Measurements from ENCODE around the gene SHC4. TPM values are rescaled to one million over a fixed set of nuclear protein-coding genes. Genes with fewer than 3 reads are reported as not detected.

SHC4 gene
- total and polyA plus RNA-seq, 2 of the 13 experiments (the other 11 are each of a cell fraction or from before 2014, with no cell fraction given), result 0.04 TPM; not detected in 1

DNA sequence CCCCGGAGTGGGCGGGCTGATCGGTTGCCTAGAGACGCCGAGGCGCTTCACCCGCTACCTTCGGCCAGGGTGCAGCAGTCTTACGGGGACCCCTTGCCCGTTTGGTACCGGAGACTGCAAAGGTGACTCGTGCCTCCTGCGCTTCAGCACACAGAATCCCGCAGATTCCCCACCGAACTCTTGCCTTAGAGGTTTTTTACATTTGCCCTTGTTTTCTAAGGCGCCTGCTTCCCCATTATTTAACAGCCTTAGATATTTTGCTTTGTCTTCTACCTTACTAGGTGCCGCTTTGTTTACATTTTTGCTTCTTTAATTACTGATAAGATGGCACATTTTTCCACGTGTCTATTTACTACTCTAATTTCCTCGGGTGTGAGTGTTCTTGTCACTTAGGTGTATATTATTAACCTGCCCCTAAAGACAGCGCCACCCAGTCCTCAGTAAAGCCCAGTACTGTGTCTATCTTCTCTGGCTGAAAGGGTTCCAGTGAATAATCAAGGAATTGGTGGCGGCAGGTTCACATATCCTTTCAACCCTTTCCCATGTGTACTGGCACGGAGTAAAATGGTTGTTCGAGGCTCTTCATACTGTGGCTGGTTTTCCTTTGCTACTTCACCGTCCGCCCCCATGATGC lies 152.3 kb downstream of the SHC4 start (continued):
- TF ChIP-seq, protein P1, sequence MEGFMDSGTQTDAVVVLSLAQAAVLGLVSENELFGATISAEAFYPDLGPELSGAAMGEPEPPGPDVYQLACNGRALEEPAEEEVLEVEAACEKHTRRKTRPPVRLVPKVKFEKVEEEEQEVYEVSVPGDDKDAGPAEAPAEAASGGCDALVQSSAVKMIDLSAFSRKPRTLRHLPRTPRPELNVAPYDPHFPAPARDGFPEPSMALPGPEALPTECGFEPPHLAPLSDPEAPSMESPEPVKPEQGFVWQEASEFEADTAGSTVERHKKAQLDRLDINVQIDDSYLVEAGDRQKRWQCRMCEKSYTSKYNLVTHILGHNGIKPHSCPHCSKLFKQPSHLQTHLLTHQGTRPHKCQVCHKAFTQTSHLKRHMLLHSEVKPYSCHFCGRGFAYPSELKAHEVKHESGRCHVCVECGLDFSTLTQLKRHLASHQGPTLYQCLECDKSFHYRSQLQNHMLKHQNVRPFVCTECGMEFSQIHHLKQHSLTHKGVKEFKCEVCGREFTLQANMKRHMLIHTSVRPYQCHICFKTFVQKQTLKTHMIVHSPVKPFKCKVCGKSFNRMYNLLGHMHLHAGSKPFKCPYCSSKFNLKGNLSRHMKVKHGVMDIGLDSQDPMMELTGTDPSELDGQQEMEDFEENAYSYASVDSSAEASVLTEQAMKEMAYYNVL (CRISPR knock-in tag; IDR thresholded peaks at IDR 0.05; ENCODE audit: borderline replicate concordance), result no peak
- no peak for TF ChIP-seq ZNF20 (CRISPR knock-in tag; IDR thresholded peaks at IDR 0.05)
- 0 out of 2 replicates have a peak, but pooled peaks have one; percentile 29 for TF ChIP-seq ZSCAN30 (CRISPR knock-in tag; IDR thresholded peaks at IDR 0.05)
- 0 out of 2 replicates have a peak, but pooled peaks have one; percentile 10 for TF ChIP-seq NCOR1 (IDR thresholded peaks at IDR 0.05; ENCODE audit: borderline replicate concordance, low read length)
- TF ChIP-seq NKX3-1 (CRISPR knock-in tag; IDR thresholded peaks at IDR 0.05), result 0 out of 2 replicates have a peak, but pooled peaks have one; percentile 14
- TF ChIP-seq CREB1 (IDR thresholded peaks at IDR 0.05), result no peak
- 0 out of 2 replicates have a peak, but pooled peaks have one; percentile 9 for TF ChIP-seq CREB1 (CRISPR knock-in tag; IDR thresholded peaks at IDR 0.05)
- TF ChIP-seq CEBPG (CRISPR knock-in tag; IDR thresholded peaks at IDR 0.05), result no peak
- TF ChIP-seq SNAPC2 (CRISPR knock-in tag; IDR thresholded peaks at IDR 0.05), result no peak
- TF ChIP-seq RFXAP (CRISPR knock-in tag; IDR thresholded peaks at IDR 0.05; ENCODE audit: borderline replicate concordance), result 0 out of 2 replicates have a peak, but pooled peaks have one; percentile 20
- TF ChIP-seq ZNF615 (CRISPR knock-in tag; IDR thresholded peaks at IDR 0.05; ENCODE audit: borderline replicate concordance), result 0 out of 2 replicates have a peak, but pooled peaks have one; percentile 39
- TF ChIP-seq, protein P2, sequence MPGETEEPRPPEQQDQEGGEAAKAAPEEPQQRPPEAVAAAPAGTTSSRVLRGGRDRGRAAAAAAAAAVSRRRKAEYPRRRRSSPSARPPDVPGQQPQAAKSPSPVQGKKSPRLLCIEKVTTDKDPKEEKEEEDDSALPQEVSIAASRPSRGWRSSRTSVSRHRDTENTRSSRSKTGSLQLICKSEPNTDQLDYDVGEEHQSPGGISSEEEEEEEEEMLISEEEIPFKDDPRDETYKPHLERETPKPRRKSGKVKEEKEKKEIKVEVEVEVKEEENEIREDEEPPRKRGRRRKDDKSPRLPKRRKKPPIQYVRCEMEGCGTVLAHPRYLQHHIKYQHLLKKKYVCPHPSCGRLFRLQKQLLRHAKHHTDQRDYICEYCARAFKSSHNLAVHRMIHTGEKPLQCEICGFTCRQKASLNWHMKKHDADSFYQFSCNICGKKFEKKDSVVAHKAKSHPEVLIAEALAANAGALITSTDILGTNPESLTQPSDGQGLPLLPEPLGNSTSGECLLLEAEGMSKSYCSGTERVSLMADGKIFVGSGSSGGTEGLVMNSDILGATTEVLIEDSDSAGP (CRISPR knock-in tag; IDR thresholded peaks at IDR 0.05; ENCODE audit: borderline replicate concordance), result peak; percentile 42; the same call in 1 of the 2 replicates
- TF ChIP-seq ZNF224 (CRISPR knock-in tag; IDR thresholded peaks at IDR 0.05), result no peak
- 0 out of 2 replicates have a peak, but pooled peaks have one; percentile 30 for TF ChIP-seq CREM (IDR thresholded peaks at IDR 0.05)
- no peak for TF ChIP-seq CREM (CRISPR knock-in tag; IDR thresholded peaks at IDR 0.05)
- TF ChIP-seq HNRNPLL (IDR thresholded peaks at IDR 0.05; ENCODE audit: low read depth, low read length, poor library complexity, severe bottlenecking), result peak; percentile 3
- TF ChIP-seq CBFB (CRISPR knock-in tag; IDR thresholded peaks at IDR 0.05), result no peak
- no peak for TF ChIP-seq POGZ (CRISPR knock-in tag; IDR thresholded peaks at IDR 0.05)
- no peak for TF ChIP-seq AKAP8 (CRISPR knock-in tag; IDR thresholded peaks at IDR 0.05)
- peak; percentile 94 for TF ChIP-seq RFX3 (CRISPR knock-in tag; IDR thresholded peaks at IDR 0.05)
- TF ChIP-seq, protein P3, sequence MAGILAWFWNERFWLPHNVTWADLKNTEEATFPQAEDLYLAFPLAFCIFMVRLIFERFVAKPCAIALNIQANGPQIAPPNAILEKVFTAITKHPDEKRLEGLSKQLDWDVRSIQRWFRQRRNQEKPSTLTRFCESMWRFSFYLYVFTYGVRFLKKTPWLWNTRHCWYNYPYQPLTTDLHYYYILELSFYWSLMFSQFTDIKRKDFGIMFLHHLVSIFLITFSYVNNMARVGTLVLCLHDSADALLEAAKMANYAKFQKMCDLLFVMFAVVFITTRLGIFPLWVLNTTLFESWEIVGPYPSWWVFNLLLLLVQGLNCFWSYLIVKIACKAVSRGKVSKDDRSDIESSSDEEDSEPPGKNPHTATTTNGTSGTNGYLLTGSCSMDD (CRISPR knock-in tag; IDR thresholded peaks at IDR 0.05), result no peak
- TF ChIP-seq ISL2 (CRISPR knock-in tag; IDR thresholded peaks at IDR 0.05), result no peak
- TF ChIP-seq ZNF577 (CRISPR knock-in tag; IDR thresholded peaks at IDR 0.05; ENCODE audit: borderline replicate concordance, low read depth), result no peak
- TF ChIP-seq ZNF34 (CRISPR knock-in tag; IDR thresholded peaks at IDR 0.05; ENCODE audit: borderline replicate concordance), result no peak
- TF ChIP-seq RFX1 (IDR thresholded peaks at IDR 0.05), result peak; percentile 94
- 0 out of 2 replicates have a peak, but pooled peaks have one; percentile 1 for TF ChIP-seq REPIN1 (CRISPR knock-in tag; IDR thresholded peaks at IDR 0.05; ENCODE audit: borderline replicate concordance, low read depth)
- TF ChIP-seq HDAC1 (CRISPR knock-in tag; IDR thresholded peaks at IDR 0.05), result peak; percentile 12; the same call in 1 of the 2 replicates
- TF ChIP-seq GATAD2A (CRISPR knock-in tag; IDR thresholded peaks at IDR 0.05), result 0 out of 2 replicates have a peak, but pooled peaks have one; percentile 1
- 0 out of 2 replicates have a peak, but pooled peaks have one; percentile 0 for TF ChIP-seq BHLHE40 (IDR thresholded peaks at IDR 0.05; ENCODE audit: low read length)
